ENCODE results near the gene ATF6B.

Gene ATF6B

GRCh38 chr6:32127717-32128592, at the start of gene ATF6B:
ATF6B (minus strand) TSS chr6:32128246; CDS start chr6:32128207, 39 bp downstream.
- peak; percentile 98 for DNase-seq

- DNase-seq = no peak
Measured at GRCh38 chr6:32177183-32177787, 49.2 kb upstream of the ATF6B start.

GRCh38 chr6:32176476-32177182, 48.6 kb upstream of the ATF6B start:
- peak; percentile 50 for DNase-seq

DNA sequence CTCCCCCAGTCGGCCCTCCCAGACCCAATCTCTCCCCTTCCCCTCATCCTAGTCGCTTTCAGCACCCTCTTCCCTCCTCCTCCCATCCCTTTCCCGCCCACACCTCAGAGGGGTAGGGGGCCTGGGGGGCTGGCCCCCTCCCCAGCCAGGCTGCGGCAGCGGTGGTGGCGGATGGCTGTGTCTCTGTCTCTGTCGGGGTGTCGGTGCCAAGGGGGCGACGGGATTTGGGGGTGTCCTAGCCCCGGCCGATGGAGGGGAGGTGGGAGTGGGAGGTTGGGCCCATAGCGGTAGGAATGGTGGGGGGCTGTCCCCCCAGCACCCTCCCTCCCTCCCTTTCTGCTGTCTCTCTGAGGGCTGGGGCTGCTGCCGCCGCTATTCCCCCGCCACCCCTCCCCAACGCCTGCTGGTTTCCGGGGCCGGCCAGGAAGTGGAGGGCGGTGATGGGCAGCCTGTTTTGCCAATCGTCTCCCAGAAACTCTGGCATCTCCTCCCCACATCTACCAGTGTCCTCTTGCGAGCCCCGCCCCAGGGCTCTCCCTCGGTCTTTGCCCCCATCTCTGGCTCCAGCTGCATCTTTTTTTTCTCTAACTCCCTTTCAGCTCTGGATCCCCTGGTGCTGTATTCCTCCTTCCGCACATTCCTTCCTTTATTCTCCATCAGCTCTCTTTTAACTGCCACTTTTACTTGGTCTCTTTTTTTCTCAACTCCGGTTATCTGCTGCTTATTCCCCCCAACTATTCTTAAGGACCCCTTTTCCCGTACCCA, 47.8 kb upstream of the ATF6B start, which contains the start of gene AGPAT1:
TSS of gene AGPAT1 (minus strand) at position 374 of the 765 bp plus-strand sequence. CDS start 4,588 bp downstream, outside the sequence.
- peak; percentile 82 for DNase-seq

GRCh38 chr6:32175322-32175710, 47.3 kb upstream of the ATF6B start:
- no peak for DNase-seq

DNA sequence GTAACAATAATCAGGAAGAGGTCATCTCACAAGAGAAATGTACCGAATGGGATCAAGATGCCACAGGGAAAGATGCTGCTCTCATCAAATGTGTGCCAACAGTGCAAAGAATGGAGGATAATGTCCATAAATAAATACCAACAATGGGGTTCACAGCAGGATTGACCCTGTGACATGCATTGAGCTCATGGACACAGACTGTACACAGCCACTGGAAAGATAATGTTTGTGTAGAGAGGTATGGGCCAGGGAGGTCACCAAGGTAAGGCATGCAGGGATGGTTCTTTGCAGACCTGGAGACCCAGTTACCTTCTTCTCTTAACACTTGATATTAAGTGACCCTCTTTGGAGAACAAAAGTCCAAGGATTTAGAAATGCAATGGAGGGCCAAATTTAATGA, 46.4 kb upstream of the ATF6B start:
- DNase-seq = no peak

DNA sequence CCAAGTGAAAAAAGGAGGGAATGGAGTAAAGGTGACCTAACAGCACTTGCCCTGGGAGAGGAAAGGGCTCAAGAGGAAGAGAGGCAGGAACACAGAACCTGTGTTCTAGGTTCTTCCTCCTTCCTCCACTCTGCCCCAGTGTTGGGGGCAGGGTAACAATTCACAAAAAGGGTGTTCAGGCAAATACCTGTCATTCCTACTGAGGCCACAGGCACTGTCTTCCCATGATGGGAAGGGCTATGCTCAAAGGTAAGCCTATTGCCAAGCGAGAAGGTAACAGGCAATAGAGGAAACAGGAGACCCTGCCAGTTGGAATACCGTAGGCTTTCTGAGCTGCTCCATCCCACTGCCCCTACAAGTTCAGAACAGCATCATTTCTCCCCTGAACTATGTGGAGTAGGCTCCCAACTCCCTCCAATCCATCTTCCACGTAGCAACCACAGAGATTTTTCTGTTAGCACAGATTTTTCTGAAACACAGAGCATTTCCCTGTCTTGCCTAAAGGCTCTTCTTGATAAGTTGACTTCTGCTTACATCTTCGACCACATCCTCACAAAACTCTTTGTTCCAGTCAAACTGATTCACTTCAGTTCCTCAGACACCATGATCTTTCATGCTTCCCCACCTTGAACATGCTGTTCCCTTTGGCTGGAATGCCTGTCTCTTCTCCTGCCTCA, 45.1 kb upstream of the ATF6B start:
- DNase-seq = no peak

DNA sequence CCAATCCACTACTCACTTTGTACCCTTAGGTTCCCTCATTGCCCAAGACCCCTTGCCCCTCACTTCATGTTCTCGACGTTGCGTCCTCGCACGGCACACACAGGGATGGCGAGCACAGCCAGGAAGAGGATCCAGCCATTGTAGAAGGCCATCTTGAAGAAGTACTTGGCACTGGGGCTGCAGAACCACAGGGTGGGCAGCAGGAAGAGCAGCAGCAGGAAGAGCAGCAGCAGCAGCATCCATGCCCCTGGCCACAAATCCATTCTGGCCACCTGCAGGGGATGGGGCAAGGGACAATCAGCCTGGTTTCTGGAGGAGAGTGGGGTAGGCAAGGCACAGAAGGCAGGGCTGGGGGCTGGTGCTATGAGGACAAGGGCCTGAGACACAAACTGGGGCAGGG, 43.2 kb upstream of the ATF6B start:
- no peak for DNase-seq

DNA sequence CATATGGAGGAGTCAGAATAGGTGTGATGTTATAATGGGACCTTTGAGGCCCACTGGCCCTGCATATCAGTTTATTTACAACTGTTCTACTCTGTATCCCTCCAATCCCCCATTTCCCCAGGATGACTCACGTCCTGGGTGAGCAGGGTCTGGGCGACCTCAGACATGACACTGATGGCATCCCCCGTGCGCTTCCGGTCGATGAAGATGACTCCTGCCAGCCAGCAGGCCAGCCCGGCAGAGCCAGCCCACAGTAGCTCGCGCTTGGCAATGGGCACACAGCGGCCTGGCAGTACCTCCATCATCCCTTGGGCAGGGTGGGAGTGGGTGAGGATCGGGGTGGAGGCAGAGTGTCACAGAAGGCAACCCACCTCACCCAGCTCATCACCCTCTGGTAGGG, 42.2 kb upstream of the ATF6B start:
- DNase-seq = no peak

GRCh38 chr6:32168807-32169591, 41.0 kb upstream of the ATF6B start:
- no peak for DNase-seq

GRCh38 chr6:32168350-32168749, 40.3 kb upstream of the ATF6B start:
- no peak for DNase-seq

GRCh38 chr6:32167761-32168262, 39.8 kb upstream of the ATF6B start:
- DNase-seq = no peak

DNA sequence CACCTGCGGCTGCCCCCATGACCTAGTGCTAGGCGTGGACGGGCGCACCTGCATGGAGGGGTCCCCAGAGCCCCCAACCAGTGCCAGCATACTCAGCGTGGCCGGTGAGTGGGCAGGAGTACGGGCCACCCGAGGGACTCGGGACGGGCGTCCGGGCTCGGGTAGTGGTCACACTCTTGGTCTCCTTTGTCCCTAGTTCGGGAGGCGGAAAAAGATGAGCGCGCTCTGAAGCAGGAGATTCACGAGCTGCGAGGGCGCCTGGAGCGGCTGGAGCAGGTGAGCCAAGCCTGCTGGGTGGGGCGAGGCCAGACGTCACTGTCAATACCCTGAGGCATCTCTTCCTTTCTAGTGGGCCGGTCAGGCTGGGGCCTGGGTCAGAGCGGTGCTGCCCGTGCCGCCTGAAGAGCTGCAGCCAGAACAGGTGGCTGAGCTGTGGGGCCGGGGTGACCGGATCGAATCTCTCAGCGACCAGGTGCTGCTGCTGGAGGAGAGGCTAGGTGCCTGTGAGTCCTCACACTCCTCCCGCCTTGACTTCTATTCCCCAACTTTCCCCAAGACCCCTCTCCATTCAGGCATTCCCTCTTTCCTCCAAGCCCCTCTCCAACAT, 39.2 kb upstream of the ATF6B start:
- no peak for DNase-seq

DNA sequence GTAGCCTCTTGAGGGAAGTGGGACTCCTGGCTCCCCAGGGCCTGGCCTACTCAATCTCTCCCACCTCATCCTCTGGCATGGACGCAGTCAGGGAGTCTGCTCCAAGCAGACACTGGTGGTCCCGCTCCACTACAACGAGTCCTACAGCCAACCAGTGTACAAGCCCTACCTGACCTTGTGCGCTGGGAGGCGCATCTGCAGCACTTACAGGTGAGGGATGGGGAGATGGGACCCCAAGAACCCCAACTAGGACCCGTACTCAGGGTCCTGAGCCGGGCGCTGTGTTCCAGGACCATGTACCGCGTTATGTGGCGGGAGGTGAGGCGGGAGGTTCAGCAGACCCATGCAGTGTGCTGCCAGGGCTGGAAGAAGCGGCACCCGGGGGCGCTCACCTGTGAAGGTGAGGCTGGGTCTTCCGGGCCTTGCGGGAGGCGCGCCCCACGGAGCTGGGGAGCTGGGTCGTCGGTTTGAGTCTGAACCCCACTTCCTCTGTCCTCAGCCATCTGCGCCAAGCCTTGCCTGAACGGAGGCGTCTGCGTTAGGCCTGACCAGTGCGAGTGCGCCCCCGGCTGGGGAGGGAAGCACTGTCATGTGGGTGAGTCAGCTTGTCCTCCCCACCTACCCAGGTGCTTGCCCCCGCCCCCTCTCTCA, 38.5 kb upstream of the ATF6B start:
- DNase-seq = no peak

GRCh38 chr6:32164295-32164694, 36.2 kb upstream of the ATF6B start, which contains the start of gene EGFL8:
EGFL8 (plus strand) TSS chr6:32164595; CDS start chr6:32166166, 1,571 bp downstream.
- no peak for DNase-seq

DNA sequence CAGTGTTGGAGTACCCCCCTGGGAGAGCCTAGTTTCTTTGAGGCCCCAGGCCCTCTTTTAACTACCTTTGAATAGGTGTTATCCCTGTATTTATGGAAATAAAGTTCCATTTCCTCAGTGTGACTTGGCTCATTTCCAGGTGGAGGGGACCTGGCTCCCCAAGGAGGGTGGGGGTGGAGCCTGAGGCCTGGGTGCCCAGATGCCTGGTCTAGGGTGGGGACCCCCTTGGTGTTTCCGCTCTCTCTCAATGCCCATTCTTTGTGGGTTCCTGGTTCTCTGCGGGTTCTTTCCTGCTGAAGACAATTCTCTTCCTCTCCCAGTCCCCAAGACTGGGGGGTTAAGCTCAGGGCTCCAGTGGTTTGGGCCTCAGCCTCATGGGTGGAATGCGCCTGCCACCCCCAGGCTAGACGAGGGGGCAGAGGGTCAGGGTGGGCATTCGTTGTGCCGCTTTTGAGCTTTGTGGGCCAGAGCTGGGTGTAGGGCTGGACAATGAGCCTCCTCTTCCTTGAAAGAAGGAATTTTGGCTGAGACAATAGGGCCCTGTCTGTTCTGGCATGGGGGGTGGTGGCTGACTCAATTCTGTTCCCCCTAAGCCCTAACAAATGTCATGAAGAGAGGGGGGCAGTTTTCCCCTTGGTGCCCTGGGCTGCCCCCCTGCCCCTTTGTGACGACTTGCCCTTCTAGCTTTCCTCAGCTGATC, 35.7 kb upstream of the ATF6B start:
- no peak for DNase-seq

DNA sequence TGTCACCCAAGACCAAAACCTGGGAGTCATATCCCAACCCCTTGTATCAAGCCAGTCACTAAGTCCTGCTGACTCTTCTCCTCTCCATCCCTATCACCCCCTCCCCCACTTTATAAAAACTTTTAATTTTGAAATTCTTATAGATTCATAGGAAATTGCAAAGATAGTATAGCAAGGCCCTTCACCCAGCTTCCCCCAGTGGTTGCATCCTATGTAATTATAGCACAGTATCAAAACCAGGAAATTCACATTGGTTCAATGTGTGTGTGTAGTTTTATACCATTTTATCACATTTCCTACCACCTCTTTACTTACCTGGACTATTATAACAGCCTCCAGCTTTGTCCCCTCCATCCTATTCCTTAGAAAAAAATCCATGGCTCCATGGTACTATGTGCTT, 30.0 kb upstream of the ATF6B start:
- DNase-seq = no peak

GRCh38 chr6:32156891-32157290, 28.8 kb upstream of the ATF6B start:
- no peak for DNase-seq

- peak; percentile 34 for DNase-seq
Measured at GRCh38 chr6:32154514-32155161, 26.6 kb upstream of the ATF6B start.
